Right forelimb (tissue), 1 donor: ENCODE measurements around the gene EEFSEC.

ENCODE experiments used
- DNase-seq: peaks from one replicate; pipeline ENCODE4 v3.0.0-alpha.2; 2018

The EEFSEC gene

GRCh38 chr3:128415200-128415772 lies 262.0 kb downstream of the EEFSEC start:
- no peak for DNase-seq

GRCh38 chr3:128415773-128416577 lies 262.7 kb downstream of the EEFSEC start:
- no peak for DNase-seq

- DNase-seq: no peak
Measured at GRCh38 chr3:128416578-128417211, 263.4 kb downstream of the EEFSEC start.

GRCh38 chr3:128418900-128419299 lies 265.6 kb downstream of the EEFSEC start:
- DNase-seq: no peak

GRCh38 chr3:128419311-128419710 lies 266.0 kb downstream of the EEFSEC start:
- DNase-seq: no peak

GRCh38 chr3:128420289-128420688 lies 267.0 kb downstream of the EEFSEC start:
- DNase-seq: no peak

GRCh38 chr3:128420720-128421438 lies 267.6 kb downstream of the EEFSEC start:
- DNase-seq: no peak

- no peak for DNase-seq
Measured at GRCh38 chr3:128421439-128421836, 268.2 kb downstream of the EEFSEC start.

- DNase-seq: no peak
Measured at GRCh38 chr3:128421966-128422365, 268.7 kb downstream of the EEFSEC start.

GRCh38 chr3:128422762-128423524 lies 269.7 kb downstream of the EEFSEC start:
- DNase-seq: no peak

- no peak for DNase-seq
Measured at GRCh38 chr3:128423525-128424147, 270.4 kb downstream of the EEFSEC start.

- DNase-seq: no peak
Measured at GRCh38 chr3:128424508-128425069, 271.3 kb downstream of the EEFSEC start.

- DNase-seq: no peak
Measured at GRCh38 chr3:128425142-128425845, 272.0 kb downstream of the EEFSEC start.

- DNase-seq: no peak
Measured at GRCh38 chr3:128425846-128426127, 272.5 kb downstream of the EEFSEC start.

- peak; percentile 73 for DNase-seq
Measured at GRCh38 chr3:128426128-128426921, 273.0 kb downstream of the EEFSEC start.

- no peak for DNase-seq
Measured at GRCh38 chr3:128427175-128427857, 274.0 kb downstream of the EEFSEC start.

GRCh38 chr3:128427872-128428822 lies 274.9 kb downstream of the EEFSEC start:
- DNase-seq: no peak

GRCh38 chr3:128429275-128429674 lies 276.0 kb downstream of the EEFSEC start:
- no peak for DNase-seq

- no peak for DNase-seq
Measured at GRCh38 chr3:128429751-128430150, 276.5 kb downstream of the EEFSEC start.
